ENCODE results near the gene CNTNAP3. TPM values are rescaled to one million over a fixed set of nuclear protein-coding genes. Genes with fewer than 3 reads are reported as not detected.
"Not testable (repeated sequence)": the region's sequence is repeated elsewhere in the genome, so short reads cannot be mapped to it uniquely, and the experiment has no call there.

CNTNAP3 gene
- total and polyA plus RNA-seq, 9 donors, result 0.38 to 2.6 (median 1.3) TPM

GRCh38 chr9:39025911-39026588 lies 261.9 kb downstream of the CNTNAP3 start:
- H3K4me3 ChIP-seq; H3K27me3 ChIP-seq; H3K27ac ChIP-seq; intact Hi-C loops (cut with DNase I); H3K9me3 ChIP-seq; H3K36me3 ChIP-seq; H3K4me1 ChIP-seq (ENCODE audit: insufficient read depth); DNase-seq: not testable (repeated sequence)
- WGBS, 3 donors, result 52 to 79% (median 67%) methylated on average over 4 of the region's 4 CpGs

Small RNAs within 50 kb of the gene (small RNA-seq; reads per million reads assigned to genes)
- gene RN7SL640P, result not detected

Other genes starting within 250 kb of the CNTNAP3 start
- not detected for gene SPATA31A1, start 67.5 kb upstream of the CNTNAP3 start, total RNA-seq
- gene SPATA31A1, start 67.5 kb upstream of the CNTNAP3 start, polyA plus RNA-seq, result not detected